ENCODE measurements around the gene TBC1D22A. TPM values are rescaled to one million over a fixed set of nuclear protein-coding genes. Genes with fewer than 3 reads are reported as not detected.

TBC1D22A gene
- total RNA-seq, 8 experiments from 2014 or later, result 6.6 to 31.4 (median 12.3) TPM

GRCh38 chr22:47091246-47091651, 328.8 kb downstream of the TBC1D22A start:
- Histone ChIP-seq H3K4me3 (no peak overlapping the region), H3K27ac (no peak overlapping the region), H3K4me1 (replicated peaks in 1 of 2) (peaks cover 9 to 43% of the 10 kb centered on the region in 2 donors)
- in situ Hi-C loops (cut with MboI; ENCODE audit: low pct_unique_long_range_greater_than_20kb in 2 of 9, low sequenced_read_pairs in 9 of 9, unreplicated experiment in 9 of 9), result no loop called here
- WGBS, 10 experiments, result 30 to 83% (median 67%) methylated on average over 1 to 4 of the region's 21 CpGs; no CpG with 5 or more reads in 5 of the 10 experiments
- ATAC-seq (replicated peaks in 6 of 8), result no peak

- 75 to 97% (median 90%) methylated on average over 1 to 8 of the region's 16 CpGs; no CpG with 5 or more reads in 1 of the 10 experiments for WGBS, 10 experiments
- peaks cover 9 to 43% of the 10 kb centered on the region in 2 donors for H3K4me1 ChIP-seq (replicated peaks in 1 of 2)
- ATAC-seq (replicated peaks in 6 of 8), result peak in 3 of 8 experiments; percentile 10 to 30 (median 10)
- H3K27ac ChIP-seq, result no peak overlapping the region
- in situ Hi-C loops (cut with MboI; ENCODE audit: low pct_unique_long_range_greater_than_20kb in 2 of 9, low sequenced_read_pairs in 9 of 9, unreplicated experiment in 9 of 9), result no loop called here
- no peak overlapping the region for H3K4me3 ChIP-seq
Measured at GRCh38 chr22:47091921-47092700, 329.7 kb downstream of the TBC1D22A start.

GRCh38 chr22:47092896-47093311, 330.5 kb downstream of the TBC1D22A start:
- 71 to 100% (median 93%) methylated on average over 2 to 5 of the region's 9 CpGs; no CpG with 5 or more reads in 5 of the 10 experiments for WGBS, 10 experiments
- no peak overlapping the region for H3K27ac ChIP-seq
- peaks cover 9 to 43% of the 10 kb centered on the region in 2 donors for H3K4me1 ChIP-seq (replicated peaks in 1 of 2)
- no peak overlapping the region for H3K4me3 ChIP-seq
- ATAC-seq (replicated peaks in 6 of 8), result peak in 7 of 8 experiments; percentile 10 to 89 (median 36)
- in situ Hi-C loops (cut with MboI; ENCODE audit: low pct_unique_long_range_greater_than_20kb in 2 of 9, low sequenced_read_pairs in 9 of 9, unreplicated experiment in 9 of 9), result no loop called here

GRCh38 chr22:47093720-47094119, 331.3 kb downstream of the TBC1D22A start:
- no peak overlapping the region for H3K27ac ChIP-seq
- no peak for ATAC-seq (replicated peaks in 6 of 8)
- 80 to 100% (median 93%) methylated on average over 3 to 4 of the region's 4 CpGs; no CpG with 5 or more reads in 4 of the 10 experiments for WGBS, 10 experiments
- peaks cover 4 to 38% of the 10 kb centered on the region in 2 donors for H3K4me1 ChIP-seq (replicated peaks in 1 of 2)
- in situ Hi-C loops (cut with MboI; ENCODE audit: low pct_unique_long_range_greater_than_20kb in 2 of 9, low sequenced_read_pairs in 9 of 9, unreplicated experiment in 9 of 9), result no loop called here
- no peak overlapping the region for H3K4me3 ChIP-seq

- H3K27ac ChIP-seq, result no peak overlapping the region
- no peak overlapping the region for H3K4me3 ChIP-seq
- in situ Hi-C loops (cut with MboI; ENCODE audit: low pct_unique_long_range_greater_than_20kb in 2 of 9, low sequenced_read_pairs in 9 of 9, unreplicated experiment in 9 of 9), result no loop called here
- ATAC-seq (replicated peaks in 6 of 8), result no peak
- WGBS, 10 experiments, result 33 to 99% (median 86%) methylated on average over 3 to 8 of the region's 8 CpGs
- peaks cover 0 to 26% of the 10 kb centered on the region in 2 donors for H3K4me1 ChIP-seq (replicated peaks in 1 of 2)
Measured at GRCh38 chr22:47094861-47095330, 332.4 kb downstream of the TBC1D22A start.

- peak in 1 of 8 experiments; percentile 38 for ATAC-seq (replicated peaks in 6 of 8)
- in situ Hi-C loops (cut with MboI; ENCODE audit: low pct_unique_long_range_greater_than_20kb in 2 of 9, low sequenced_read_pairs in 9 of 9, unreplicated experiment in 9 of 9), result no loop called here
Measured at GRCh38 chr22:47095395-47096122, 333.1 kb downstream of the TBC1D22A start.

GRCh38 chr22:47098121-47098520, 335.7 kb downstream of the TBC1D22A start:
- in situ Hi-C loops (cut with MboI; ENCODE audit: low pct_unique_long_range_greater_than_20kb in 2 of 9, low sequenced_read_pairs in 9 of 9, unreplicated experiment in 9 of 9), result no loop called here
- peaks cover 4 to 6% of the 10 kb centered on the region in 2 donors for H3K4me1 ChIP-seq (replicated peaks in 1 of 2)

More at GRCh38 chr22:47095395-47096122, 333.1 kb downstream of the TBC1D22A start:
- H3K4me1 ChIP-seq (replicated peaks in 1 of 2), result peaks cover 0 to 21% of the 10 kb centered on the region in 2 donors
- no peak overlapping the region for H3K27ac ChIP-seq
- WGBS, 10 experiments, result 50 to 92% (median 77%) methylated on average over 1 to 5 of the region's 5 CpGs; no CpG with 5 or more reads in 4 of the 10 experiments
- H3K4me3 ChIP-seq, result no peak overlapping the region

GRCh38 chr22:47098554-47098953, 336.1 kb downstream of the TBC1D22A start:
- peak in 1 of 8 experiments; percentile 36 for ATAC-seq (replicated peaks in 6 of 8)
- in situ Hi-C loops (cut with MboI; ENCODE audit: low pct_unique_long_range_greater_than_20kb in 2 of 9, low sequenced_read_pairs in 9 of 9, unreplicated experiment in 9 of 9), result no loop called here
- Histone ChIP-seq H3K4me3 (no peak overlapping the region), H3K27ac (no peak overlapping the region), H3K4me1 (replicated peaks in 1 of 2) (peaks cover 0 to 6% of the 10 kb centered on the region in 2 donors)
- WGBS, 10 experiments, result no CpG with 5 or more reads among the region's 11 CpGs

More at GRCh38 chr22:47098121-47098520, 335.7 kb downstream of the TBC1D22A start:
- ATAC-seq (replicated peaks in 6 of 8), result no peak
- no peak overlapping the region for H3K4me3 ChIP-seq
- 80 to 100% (median 94%) methylated on average over 1 to 5 of the region's 5 CpGs; no CpG with 5 or more reads in 4 of the 10 experiments for WGBS, 10 experiments
- H3K27ac ChIP-seq, result no peak overlapping the region

- in situ Hi-C loops (cut with MboI; ENCODE audit: low pct_unique_long_range_greater_than_20kb in 2 of 9, low sequenced_read_pairs in 9 of 9, unreplicated experiment in 9 of 9), result no loop called here
- Histone ChIP-seq H3K27ac (no peak overlapping the region), H3K4me3 (no peak overlapping the region), H3K4me1 (replicated peaks in 1 of 2) (peaks cover 0 to 6% of the 10 kb centered on the region in 2 donors)
- peak in 1 of 8 experiments; percentile 26 for ATAC-seq (replicated peaks in 6 of 8)
- 82% methylated on average over 2 of the region's 2 CpGs; no CpG with 5 or more reads in 9 of the 10 experiments for WGBS, 10 experiments
Measured at GRCh38 chr22:47100019-47100418, 337.6 kb downstream of the TBC1D22A start.

GRCh38 chr22:47100646-47101200, 338.3 kb downstream of the TBC1D22A start:
- no peak overlapping the region for H3K27ac ChIP-seq
- in situ Hi-C loops (cut with MboI; ENCODE audit: low pct_unique_long_range_greater_than_20kb in 2 of 9, low sequenced_read_pairs in 9 of 9, unreplicated experiment in 9 of 9), result no loop called here
- WGBS, 10 experiments, result 59 to 84% (median 71%) methylated on average over 1 to 11 of the region's 15 CpGs; no CpG with 5 or more reads in 3 of the 10 experiments

GRCh38 chr22:47101321-47101885, 339.0 kb downstream of the TBC1D22A start:
- H3K4me1 ChIP-seq (replicated peaks in 1 of 2), result peaks cover 0 to 6% of the 10 kb centered on the region in 2 donors
- WGBS, 10 experiments, result 60 to 100% (median 100%) methylated on average over 1 to 11 of the region's 16 CpGs; no CpG with 5 or more reads in 5 of the 10 experiments

More at GRCh38 chr22:47100646-47101200, 338.3 kb downstream of the TBC1D22A start:
- ATAC-seq (replicated peaks in 6 of 8), result no peak
- no peak overlapping the region for H3K4me3 ChIP-seq
- peaks cover 0 to 6% of the 10 kb centered on the region in 2 donors for H3K4me1 ChIP-seq (replicated peaks in 1 of 2)

GRCh38 chr22:47102081-47102480, 339.6 kb downstream of the TBC1D22A start:
- Histone ChIP-seq H3K27ac (no peak overlapping the region), H3K4me3 (no peak overlapping the region), H3K4me1 (replicated peaks in 1 of 2) (peaks cover 0 to 6% of the 10 kb centered on the region in 2 donors)
- 77 to 100% (median 88%) methylated on average over 1 to 5 of the region's 12 CpGs; no CpG with 5 or more reads in 4 of the 10 experiments for WGBS, 10 experiments
- ATAC-seq (replicated peaks in 6 of 8), result no peak
- in situ Hi-C loops (cut with MboI; ENCODE audit: low pct_unique_long_range_greater_than_20kb in 2 of 9, low sequenced_read_pairs in 9 of 9, unreplicated experiment in 9 of 9), result no loop called here

More at GRCh38 chr22:47101321-47101885, 339.0 kb downstream of the TBC1D22A start:
- in situ Hi-C loops (cut with MboI; ENCODE audit: low pct_unique_long_range_greater_than_20kb in 2 of 9, low sequenced_read_pairs in 9 of 9, unreplicated experiment in 9 of 9), result no loop called here
- no peak overlapping the region for H3K4me3 ChIP-seq
- ATAC-seq (replicated peaks in 6 of 8), result no peak
- H3K27ac ChIP-seq, result no peak overlapping the region

All from motor neuron (in vitro differentiated cells).